K562 (cell line): ENCODE results near the gene LGALS3. TPM values are rescaled to one million over a fixed set of nuclear protein-coding genes. Genes with fewer than 3 reads are reported as not detected.

Experiments
- ARID3B ChIP-seq: fragments of 250-450 bp; sonication (Bioruptor Pico); IDR thresholded peaks from 2 replicates; pipeline ENCODE4 v1.4.0; 2020; ENCODE audit warnings: borderline replicate concordance
- E2F5 ChIP-seq: sonication (generic); formaldehyde crosslinking; IDR thresholded peaks from 2 replicates; pipeline ENCODE4 v1.8.0; 2022; ENCODE audit warnings: mild to moderate bottlenecking, missing genetic modification reagents
- IRF2 ChIP-seq: sonication (generic); formaldehyde crosslinking; IDR thresholded peaks from 2 replicates; pipeline ENCODE4 v1.8.1; 2022; ENCODE audit warnings: mild to moderate bottlenecking, missing genetic modification reagents
- KDM4B ChIP-seq, 2 experiments: fragments of 450-650 bp in 1 of 2; sonication (generic) in 1 of 2; IDR thresholded peaks; 2 replicates each; pipeline ENCODE4 v1.6.1; 2016 to 2017; ENCODE audit warnings: borderline replicate concordance in 2 of 2, antibody characterized with exemption in 1 of 2, low read depth in 1 of 2, mild to moderate bottlenecking in 1 of 2
- NFE2L1 ChIP-seq: fragments of 450-650 bp; IDR thresholded peaks from 2 replicates; pipeline ENCODE4 v1.6.1; 2016; ENCODE audit warnings: missing genetic modification characterization, low read depth, mild to moderate bottlenecking, missing compliant biosample characterization, moderate library complexity, borderline replicate concordance
- PHF20 ChIP-seq: fragments of 450-650 bp; IDR thresholded peaks from 2 replicates; pipeline ENCODE4 v1.6.1; 2018; ENCODE audit not compliant: partially characterized antibody
- PKNOX1 ChIP-seq: fragments of 450-650 bp; IDR thresholded peaks from 2 replicates; pipeline ENCODE4 v1.6.1; 2016
- RB1 ChIP-seq: fragments of 450-650 bp; IDR thresholded peaks from 2 replicates; pipeline ENCODE4 v1.6.1; 2017; ENCODE audit warnings: low read depth, mild to moderate bottlenecking
- RBBP5 ChIP-seq: fragments of 200-600 bp; sonication (generic); IDR thresholded peaks from 2 replicates; pipeline ENCODE4 v1.6.1; 2012; ENCODE audit warnings: borderline replicate concordance, mild to moderate bottlenecking, low read length, control low read depth, inconsistent platforms; ENCODE audit not compliant: insufficient read depth, poor library complexity, severe bottlenecking
- RHOXF2B ChIP-seq: fragments of 250-450 bp; sonication (Bioruptor Pico); conservative IDR thresholded peaks from 2 replicates; pipeline ENCODE4 v1.5.1; 2021
- SRF ChIP-seq, 2 experiments: fragments of 250-450, 450-650 bp in 1 of 2; sonication (Bioruptor Pico) in 1 of 2; sonication (generic) in 1 of 2; formaldehyde crosslinking; IDR thresholded peaks; 2 replicates each; pipeline versions ENCODE4 v1.5.0 to v1.5.1; 2020 to 2022; ENCODE audit warnings: mild to moderate bottlenecking in 1 of 2, missing genetic modification reagents in 1 of 2
- UBTF ChIP-seq, 2 experiments: IDR thresholded peaks; 2 replicates each; pipeline ENCODE4 v1.6.1; 2012; ENCODE audit warnings: improper control_type of control experiment in 2 of 2, low read depth in 2 of 2, low read length in 2 of 2, borderline replicate concordance in 1 of 2
- ZNF224 ChIP-seq: sonication (generic); formaldehyde crosslinking; IDR thresholded peaks from 2 replicates; pipeline ENCODE4 v1.8.0; 2022; ENCODE audit warnings: mild to moderate bottlenecking, missing genetic modification reagents
- ZNF253 ChIP-seq: fragments of 250-450 bp; sonication (Bioruptor Pico); conservative IDR thresholded peaks from 2 replicates; pipeline ENCODE4 v1.6.1; 2021; ENCODE audit warnings: mild to moderate bottlenecking
- ZNF277 ChIP-seq: fragments of 250-450 bp; sonication (Bioruptor Pico); IDR thresholded peaks from 2 replicates; pipeline ENCODE4 v1.8.0; 2022; ENCODE audit warnings: inconsistent platforms, mild to moderate bottlenecking, moderate library complexity, borderline replicate concordance
- ZNF395 ChIP-seq: fragments of 200-800 bp; sonication (Bioruptor generic); IDR thresholded peaks from 2 replicates; pipeline ENCODE4 v1.6.1; 2017; ENCODE audit warnings: missing genetic modification characterization, missing compliant biosample characterization
- ZNF644 ChIP-seq: fragments of 200-800 bp; sonication (Bioruptor generic); IDR thresholded peaks from 2 replicates; pipeline ENCODE4 v1.6.1; 2016; ENCODE audit warnings: low read depth, missing genetic modification characterization, missing compliant biosample characterization
- polyA plus RNA-seq, 8 experiments: library from polyadenylated mRNA; depleted of rRNA in 4 of 8; stranded (reverse) in 5 of 8; unstranded in 3 of 8; fragments of >200 nt; fragmentation: Nextera tagmentation in 2 of 8; fragmentation: Illumina TruSeq in 1 of 8; extraction: Ambion mirVana in 2 of 8; extraction: Trizol in 1 of 8; gene quantifications; 2 replicates each; pipeline versions ENCODE4 v1.2.1 to v1.2.3, GENCODE V29; 2011 to 2014; ENCODE audit warnings: inconsistent platforms in 1 of 8, missing spikeins in 1 of 8
- total RNA-seq, 7 experiments: library from RNA; depleted of rRNA in 6 of 7; stranded (reverse); fragments of >200 nt in 6 of 7; fragmentation: Illumina TruSeq in 2 of 7; extraction: Trizol in 2 of 7; gene quantifications; 2 replicates each; pipeline versions ENCODE4 v1.2.1 to v1.2.3, GENCODE V29; 2011 to 2021; ENCODE audit warnings: low replicate concordance in 1 of 7

LGALS3 gene
- total and polyA plus RNA-seq, 9 of the 15 experiments (the other 6 are each of a cell fraction or from before 2014, with no cell fraction given) = 0.04 to 1.9 (median 1.1) TPM

GRCh38 chr14:55103005-55103640 is 25.9 kb upstream of the LGALS3 start (continued):
- TF ChIP-seq UBTF (IDR thresholded peaks at IDR 0.05; ENCODE audit: borderline replicate concordance in 1 of 2, low read depth in 2 of 2, low read length in 2 of 2) = 0 out of 4 replicates have a peak, but pooled peaks of 1 of the 2 experiments have one; percentile 36
- TF ChIP-seq KDM4B (IDR thresholded peaks at IDR 0.05; ENCODE audit: borderline replicate concordance in 2 of 2, low read depth in 1 of 2) = no peak
- TF ChIP-seq ARID3B = no peak
- TF ChIP-seq E2F5 (CRISPR knock-in tag) = no peak
- no peak for TF ChIP-seq ZNF277
- no peak for TF ChIP-seq RB1
- 0 out of 2 replicates have a peak, but pooled peaks have one; percentile 46 for TF ChIP-seq ZNF395 (CRISPR knock-in tag)
- 0 out of 2 replicates have a peak, but pooled peaks have one; percentile 35 for TF ChIP-seq ZNF644 (tag)
- TF ChIP-seq ZNF253 = no peak
- no peak for TF ChIP-seq RHOXF2B (CRISPR knock-in tag)
- TF ChIP-seq PKNOX1 = peak; percentile 54
- TF ChIP-seq NFE2L1 (tag) = no peak
- TF ChIP-seq PHF20 = no peak
- peak; percentile 63 for TF ChIP-seq RBBP5
- TF ChIP-seq IRF2 (CRISPR knock-in tag) = no peak
- 0 out of 4 replicates have a peak, but pooled peaks of 1 of the 2 experiments have one; percentile 18 for TF ChIP-seq SRF (CRISPR knock-in tag; IDR thresholded peaks at IDR 0.05)
- no peak for TF ChIP-seq ZNF224 (CRISPR knock-in tag)
